Retinal pigment epithelial cell (primary cell): ENCODE measurements around the gene CUL7.
"Not testable (repeated sequence)": the region's sequence is repeated elsewhere in the genome, so short reads cannot be mapped to it uniquely, and the experiment has no call there.

Experiments used
- DNase-seq: peaks from one replicate; pipeline ENCODE4 v3.0.0-alpha.2; 2010; ENCODE audit warnings: low read depth
- H3K4me3 ChIP-seq: 2 replicates; pipeline ENCODE4 v1.5.1; 2011; ENCODE audit warnings: mild to moderate bottlenecking, low read length, control low read depth, moderate library complexity
- CTCF ChIP-seq: conservative IDR thresholded peaks from 2 replicates; pipeline ENCODE4 v1.5.1; 2011; ENCODE audit warnings: low read depth, low read length, control low read depth, inconsistent platforms

Gene CUL7

GRCh38 chr6:43088654-43089056, 35.0 kb upstream of the CUL7 start:
- no peak overlapping the region for H3K4me3 ChIP-seq
- DNase-seq, result no peak
- TF ChIP-seq CTCF, result no peak

- no peak for DNase-seq
- H3K4me3 ChIP-seq, result no peak overlapping the region
- no peak for TF ChIP-seq CTCF
Measured at GRCh38 chr6:43086022-43086658, 32.5 kb upstream of the CUL7 start.

GRCh38 chr6:43082806-43083655, 29.4 kb upstream of the CUL7 start:
- no peak for TF ChIP-seq CTCF
- DNase-seq, result no peak
- H3K4me3 ChIP-seq, result no peak overlapping the region

GRCh38 chr6:43081922-43082321, 28.3 kb upstream of the CUL7 start:
- H3K4me3 ChIP-seq, DNase-seq: not testable (repeated sequence)

- no peak for DNase-seq
- H3K4me3 ChIP-seq, result no peak overlapping the region
- no peak for TF ChIP-seq CTCF
Measured at GRCh38 chr6:43081043-43081442, 27.4 kb upstream of the CUL7 start.

GRCh38 chr6:43078691-43079090, 25.0 kb upstream of the CUL7 start:
- no peak overlapping the region for H3K4me3 ChIP-seq
- no peak for DNase-seq
- TF ChIP-seq CTCF, result no peak

GRCh38 chr6:43077981-43078511, 24.4 kb upstream of the CUL7 start:
- no peak for DNase-seq
- TF ChIP-seq CTCF, result no peak
- peak overlapping the region; percentile 87 for H3K4me3 ChIP-seq
